Stimulated activated CD4-positive, alpha-beta T cell treated with anti-CD3 and anti-CD28 coated beads, Interleukin-4, amount 100 ng/mL, for 4 hours (primary cell): Measurements from ENCODE around the gene DGCR2.
A peak's percentile ranks its signal among the peaks of the same experiment; 100 is the strongest.

ENCODE experiments used
- DNase-seq, 2 experiments: peaks; one replicate each; pipeline ENCODE4 v3.0.0-alpha.2; 2020

The DGCR2 gene

DNA sequence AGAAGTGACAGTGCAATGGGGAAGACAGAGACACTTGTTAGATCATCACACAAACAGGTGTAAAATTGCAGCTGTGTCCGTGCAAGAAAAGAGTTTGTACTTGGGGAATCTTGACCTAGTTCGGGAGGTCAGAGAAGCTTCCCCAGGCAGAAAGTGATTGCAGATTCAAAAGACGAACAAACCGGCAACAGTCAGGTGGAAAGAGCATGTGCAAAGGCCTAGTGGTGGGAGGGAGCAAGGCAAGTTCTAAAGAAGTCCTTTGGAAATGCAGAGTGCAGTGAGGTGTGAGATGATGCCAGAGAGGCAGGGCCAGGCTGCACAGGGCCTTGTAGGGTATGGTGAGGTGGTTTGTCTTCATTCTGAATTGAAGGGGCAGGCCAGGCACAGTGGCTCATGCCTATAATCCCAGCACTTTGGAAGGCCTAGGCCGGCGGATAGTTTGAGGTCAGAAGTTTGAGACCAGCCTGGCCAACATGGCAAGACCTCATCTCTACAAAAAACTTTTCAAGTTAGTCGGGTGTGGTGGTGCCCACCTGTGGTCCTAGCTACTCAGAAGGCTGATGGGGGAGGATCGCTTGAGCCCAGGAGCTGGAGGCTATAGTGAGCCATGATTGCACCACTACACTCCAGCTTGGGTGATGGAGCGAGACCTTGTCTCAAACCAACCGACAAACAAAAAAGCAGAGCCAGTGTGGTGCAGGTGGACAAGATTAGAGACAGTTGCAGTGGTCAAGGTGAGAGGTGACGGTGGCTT lies 24.2 kb upstream of the DGCR2 start:
- DNase-seq, result no peak

- DNase-seq, result peak in 1 of 2 experiments; percentile 16
Observed at GRCh38 chr22:19143967-19144400, 21.8 kb upstream of the DGCR2 start.

DNA sequence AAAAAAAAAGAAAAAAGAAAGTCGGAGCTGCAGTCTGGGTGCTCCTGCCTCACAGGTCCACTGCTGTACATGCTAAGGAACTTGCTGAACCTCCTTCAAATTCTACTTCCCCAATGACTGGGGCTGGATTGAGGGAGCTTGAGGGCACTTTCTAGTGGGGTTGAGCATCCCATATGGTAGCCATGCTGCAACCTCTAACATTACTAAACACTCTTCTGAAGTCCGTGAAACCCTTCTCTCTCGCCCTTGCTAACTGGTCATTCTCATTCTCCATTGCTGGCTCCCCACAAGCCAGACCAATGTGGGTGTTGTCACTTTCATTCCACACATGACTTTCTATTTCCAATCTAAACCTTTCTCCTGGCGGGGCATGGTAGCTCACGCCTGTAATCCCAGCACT lies 21.0 kb upstream of the DGCR2 start:
- DNase-seq, result no peak

DNA sequence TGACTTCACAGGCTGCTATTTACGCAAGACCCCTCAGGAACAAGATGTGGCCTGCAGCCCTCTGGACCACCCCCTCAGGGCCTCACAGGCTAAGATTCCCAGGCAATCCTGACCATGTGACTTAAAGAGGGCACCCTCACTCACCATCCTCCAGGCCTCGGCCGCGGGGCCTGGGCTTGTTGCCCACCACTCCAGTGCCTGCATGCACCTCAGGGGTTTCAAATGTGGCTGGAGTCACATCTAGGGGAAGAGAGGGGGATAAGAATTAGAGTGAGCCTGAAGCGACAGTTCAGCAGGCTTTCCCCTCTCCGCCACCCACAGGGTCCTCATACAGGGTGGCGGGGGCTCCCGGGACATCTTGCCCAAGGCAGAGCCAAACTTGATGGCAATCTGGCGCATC lies 20.2 kb upstream of the DGCR2 start:
- no peak for DNase-seq

- no peak for DNase-seq
Observed at GRCh38 chr22:19139974-19140373, 17.8 kb upstream of the DGCR2 start.

DNA sequence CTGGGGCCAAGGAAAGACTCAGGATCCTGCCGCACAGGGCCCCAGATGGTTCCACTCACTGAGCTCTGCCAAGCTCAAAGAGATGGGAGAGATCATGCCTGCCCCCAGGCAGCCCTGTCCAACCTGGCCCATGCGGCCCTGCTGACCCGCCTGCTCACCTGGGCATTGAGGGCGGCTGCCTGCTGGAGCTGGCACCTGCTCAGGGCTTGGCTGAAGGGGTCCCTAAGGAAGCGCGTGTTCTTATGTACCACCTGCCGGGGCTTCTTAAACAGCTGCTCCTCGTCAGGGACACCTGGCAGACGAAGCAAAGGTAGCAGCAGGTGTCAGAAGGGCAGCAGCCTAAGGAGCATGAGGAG lies 16.8 kb upstream of the DGCR2 start:
- DNase-seq, result no peak

- DNase-seq, result no peak
Observed at GRCh38 chr22:19138217-19139000, 16.2 kb upstream of the DGCR2 start.

GRCh38 chr22:19137384-19138216 lies 15.4 kb upstream of the DGCR2 start:
- no peak for DNase-seq

GRCh38 chr22:19136915-19137314 lies 14.7 kb upstream of the DGCR2 start:
- DNase-seq, result no peak

DNA sequence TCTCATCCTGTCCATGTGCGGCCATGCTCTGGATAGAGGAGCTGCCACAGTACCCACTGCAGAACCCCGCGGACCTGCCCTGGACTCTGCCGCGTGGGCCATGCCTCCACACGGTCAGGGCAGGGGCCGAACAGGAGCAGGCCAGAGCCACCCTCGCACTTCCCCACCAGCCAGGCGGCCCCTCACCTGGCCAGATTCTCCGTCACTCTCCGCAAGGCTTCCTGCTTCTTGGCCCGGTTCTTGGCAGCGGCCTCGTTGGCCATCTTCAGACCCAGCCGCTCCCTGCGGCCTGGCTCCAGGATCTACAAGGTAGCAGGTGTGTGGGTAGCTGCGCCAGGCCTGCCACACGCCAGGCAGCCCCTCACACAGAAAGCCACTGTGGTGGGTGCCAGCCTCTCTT lies 12.7 kb upstream of the DGCR2 start:
- no peak for DNase-seq

GRCh38 chr22:19134176-19134831 lies 12.1 kb upstream of the DGCR2 start:
- no peak for DNase-seq

DNA sequence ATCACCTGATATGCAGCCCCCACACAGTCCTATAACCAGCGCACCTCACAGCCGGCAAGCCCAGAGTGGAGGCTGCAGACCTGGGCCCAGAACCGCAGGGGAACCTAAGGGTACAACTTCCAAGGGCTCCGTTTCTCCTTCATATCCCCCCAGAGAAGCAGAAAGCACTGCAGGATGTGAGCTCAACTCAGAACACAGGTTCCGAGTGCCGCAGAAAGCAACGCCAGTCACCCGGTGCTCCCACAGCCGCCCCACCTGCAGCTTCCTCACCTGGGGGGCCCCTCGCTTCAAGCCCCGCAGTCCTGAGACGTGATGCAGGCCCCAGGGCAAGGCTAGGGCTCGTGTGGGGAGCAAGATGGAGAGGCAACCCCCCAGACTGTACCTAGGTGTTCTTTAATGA lies 11.3 kb upstream of the DGCR2 start:
- no peak for DNase-seq

DNA sequence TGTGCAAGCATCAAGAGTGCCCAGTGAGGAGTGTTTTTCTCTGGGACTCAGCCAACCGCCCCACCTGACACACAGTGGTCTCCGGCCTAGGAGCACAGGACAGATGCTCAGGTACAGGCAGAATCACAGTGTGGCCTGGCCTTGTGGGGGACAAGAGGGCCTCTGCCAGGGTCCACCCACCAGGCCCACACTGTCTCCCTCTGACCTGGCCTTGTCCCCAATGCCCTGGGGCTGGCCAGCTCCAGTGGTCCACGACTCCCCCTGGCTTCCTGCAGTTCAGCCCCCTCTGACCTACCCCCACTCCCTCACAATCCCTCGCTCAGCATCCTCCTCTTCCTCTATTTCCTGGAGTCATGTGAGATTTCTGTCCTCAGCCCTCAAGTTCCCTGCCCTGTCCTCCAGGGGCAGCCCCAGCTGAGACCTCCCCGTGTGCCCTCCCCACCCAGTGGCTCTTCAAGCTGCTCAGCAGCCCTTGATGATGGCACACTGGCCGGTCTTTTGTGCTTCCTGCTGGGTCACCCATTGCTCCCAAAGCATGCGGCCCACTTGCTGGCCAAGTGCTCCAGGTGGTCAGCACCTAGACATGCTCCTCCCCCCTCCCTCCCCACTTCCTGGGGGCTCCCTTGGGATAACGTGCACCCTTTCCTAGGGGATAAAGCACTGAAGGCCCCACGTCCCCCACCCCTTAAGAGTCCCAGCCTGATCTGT lies 10.6 kb upstream of the DGCR2 start:
- no peak for DNase-seq

DNA sequence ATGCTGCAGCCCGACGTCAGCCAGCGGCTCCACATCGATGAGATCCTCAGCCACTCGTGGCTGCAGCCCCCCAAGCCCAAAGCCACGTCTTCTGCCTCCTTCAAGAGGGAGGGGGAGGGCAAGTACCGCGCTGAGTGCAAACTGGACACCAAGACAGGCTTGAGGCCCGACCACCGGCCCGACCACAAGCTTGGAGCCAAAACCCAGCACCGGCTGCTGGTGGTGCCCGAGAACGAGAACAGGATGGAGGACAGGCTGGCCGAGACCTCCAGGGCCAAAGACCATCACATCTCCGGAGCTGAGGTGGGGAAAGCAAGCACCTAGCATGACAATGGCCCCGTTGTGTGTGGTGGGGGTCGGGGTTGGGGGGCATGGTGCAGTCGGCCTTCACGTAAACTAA lies 9.9 kb upstream of the DGCR2 start:
- DNase-seq, result no peak

DNA sequence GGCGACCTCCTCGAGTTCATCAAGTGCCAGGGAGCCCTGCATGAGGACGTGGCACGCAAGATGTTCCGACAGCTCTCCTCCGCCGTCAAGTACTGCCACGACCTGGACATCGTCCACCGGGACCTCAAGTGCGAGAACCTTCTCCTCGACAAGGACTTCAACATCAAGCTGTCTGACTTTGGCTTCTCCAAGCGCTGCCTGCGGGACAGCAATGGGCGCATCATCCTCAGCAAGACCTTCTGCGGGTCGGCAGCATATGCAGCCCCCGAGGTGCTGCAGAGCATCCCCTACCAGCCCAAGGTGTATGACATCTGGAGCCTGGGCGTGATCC lies 9.4 kb upstream of the DGCR2 start:
- no peak for DNase-seq

DNA sequence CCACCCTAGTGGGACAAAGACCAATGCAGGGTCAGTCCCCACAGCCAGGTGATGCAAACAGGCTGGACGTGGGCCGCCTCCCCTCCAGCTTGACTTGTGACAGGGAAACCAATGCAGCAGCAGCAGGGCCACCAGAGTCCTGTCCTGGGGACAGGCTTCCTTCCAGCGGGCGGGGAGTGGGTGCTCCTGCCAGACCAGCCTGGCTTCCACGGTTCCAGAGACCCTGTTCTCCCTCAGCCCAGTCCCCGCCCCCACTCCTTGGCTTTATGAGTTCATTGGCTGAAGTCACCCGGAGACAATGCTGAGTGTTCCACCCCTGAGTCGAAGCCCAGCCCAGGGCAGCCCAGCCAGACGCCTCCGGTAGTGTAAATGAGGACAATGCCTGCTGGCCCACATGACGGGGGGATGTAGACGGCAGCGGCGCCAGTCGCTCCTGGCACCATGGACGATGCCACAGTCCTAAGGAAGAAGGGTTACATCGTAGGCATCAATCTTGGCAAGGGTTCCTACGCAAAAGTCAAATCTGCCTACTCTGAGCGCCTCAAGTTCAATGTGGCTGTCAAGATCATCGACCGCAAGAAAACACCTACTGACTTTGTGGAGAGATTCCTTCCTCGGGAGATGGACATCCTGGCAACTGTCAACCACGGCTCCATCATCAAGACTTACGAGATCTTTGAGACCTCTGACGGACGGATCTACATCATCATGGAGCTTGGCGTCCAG lies 8.9 kb upstream of the DGCR2 start, which contains the start of gene TSSK2:
TSSK2 (plus strand) TSS at position 350 of the 726 bp plus-strand sequence; CDS start at position 442, 92 bp downstream.
- DNase-seq, result no peak

- no peak for DNase-seq
Observed at GRCh38 chr22:19129871-19130270, 7.7 kb upstream of the DGCR2 start.

GRCh38 chr22:19128946-19129727 lies 6.9 kb upstream of the DGCR2 start:
- no peak for DNase-seq

- DNase-seq, result no peak
Observed at GRCh38 chr22:19128009-19128401, 5.8 kb upstream of the DGCR2 start.

- DNase-seq, result no peak
Observed at GRCh38 chr22:19127329-19128008, 5.3 kb upstream of the DGCR2 start.
